Stomach (tissue), 9 donors: Measurements from ENCODE around the gene OSTC. TPM values are rescaled to one million over a fixed set of nuclear protein-coding genes. Genes with fewer than 3 reads are reported as not detected.

Experiments
- DNase-seq, 2 donors: peaks; one replicate each; pipeline versions ENCODE4 v3.0.0 to v3.0.0-alpha.2; 2013 to 2019
- H3K27ac ChIP-seq, 5 donors: fragments of 200-600 bp in 4 of 5; sonication (generic) in 4 of 5; one replicate each; pipeline ENCODE4 v1.5.1; 2013 to 2019; ENCODE audit warnings: mild to moderate bottlenecking in 1 of 5, moderate library complexity in 1 of 5
- H3K27me3 ChIP-seq, 3 donors: fragments of 200-600 bp; sonication (generic); one replicate each; pipeline ENCODE4 v1.5.1; 2017 to 2019; ENCODE audit warnings: mixed run types in 1 of 3
- H3K36me3 ChIP-seq, 4 donors: fragments of 200-600 bp; sonication (generic); 1 replicate in 3 of 4; 2 replicates in 1 of 4; pipeline ENCODE4 v1.5.1; 2016 to 2019
- H3K4me1 ChIP-seq, 4 donors: fragments of 200-600 bp; sonication (generic); one replicate each; pipeline ENCODE4 v1.5.1; 2016 to 2019
- H3K4me3 ChIP-seq, 4 donors: fragments of 200-600 bp; sonication (generic) in 3 of 4; one replicate each; pipeline ENCODE4 v1.5.1; 2016 to 2019; ENCODE audit warnings: mild to moderate bottlenecking in 1 of 4
- H3K9me3 ChIP-seq, 4 donors: fragments of 200-600 bp; sonication (generic); one replicate each; pipeline ENCODE4 v1.5.1; 2016 to 2019
- EP300 ChIP-seq: sonication (generic); formaldehyde crosslinking; IDR thresholded peaks from one replicate; pipeline ENCODE4 v1.6.1; 2017; ENCODE audit warnings: antibody characterized with exemption
- POLR2A ChIP-seq, 4 donors: fragments of 450-650 bp; IDR thresholded peaks; one replicate each; pipeline ENCODE4 v1.6.1; 2016; ENCODE audit warnings: antibody characterized with exemption in 4 of 4, control low read depth in 2 of 4, mild to moderate bottlenecking in 1 of 4, moderate library complexity in 1 of 4
- POLR2AphosphoS5 ChIP-seq, 3 donors: sonication (generic); formaldehyde crosslinking; IDR thresholded peaks; one replicate each; pipeline ENCODE4 v1.6.1; 2016; ENCODE audit warnings: antibody characterized with exemption in 3 of 3
- WGBS, 5 donors: extraction: QIAGEN DNeasy Blood & Tissue Kit in 3 of 5; methylation state at CpG; one replicate each; pipeline versions ENCODE4 v1.1.5 to v1.1.7; 2013 to 2018; 5-methylcytosine and 5-hydroxymethylcytosine counted together
- intact Hi-C: fragments of 100-400 bp; cut with DNase I; formaldehyde crosslinking; loops from one replicate; pipeline ENCODE4 v1.15.1; 2023; ENCODE audit warnings: low total_unique reads
- polyA plus RNA-seq, 3 donors: library from polyadenylated mRNA; stranded (reverse); fragments of 200-250 nt; gene quantifications; one replicate each; pipeline ENCODE4 v1.2.3, GENCODE V29; 2013
- total RNA-seq, 5 donors: library from RNA; depleted of rRNA; stranded (reverse); fragments of >200 nt; gene quantifications; one replicate each; pipeline versions ENCODE4 v1.1.0 to v1.2.3, GENCODE V29; 2014 to 2016
- TF ChIP-seq, protein P1 (sequence below), 7 experiments: fragments of 450-650 bp in 4 of 7; fragments of 200-600 bp in 3 of 7; sonication (generic) in 3 of 7; IDR thresholded peaks; one replicate each; pipeline ENCODE4 v1.5.1; 2016 to 2019; ENCODE audit warnings: antibody characterized with exemption in 7 of 7, control low read depth in 2 of 7, mild to moderate bottlenecking in 1 of 7
- donor health status: healthy with polysubstance abuse.
- donor health status: Bipolar disorder and iron deficiency.
- donor health status: healthy.

The OSTC gene
- total and polyA plus RNA-seq, 8 donors: 5.4 to 176 (median 64.6) TPM

- H3K4me3 ChIP-seq: no peak overlapping the region
- H3K27ac ChIP-seq: no peak overlapping the region
- TF ChIP-seq POLR2AphosphoS5 (IDR thresholded peaks at IDR 0.05) (no peak), POLR2A (IDR thresholded peaks at IDR 0.05) (no peak), EP300 (no peak)
- TF ChIP-seq, protein P1, sequence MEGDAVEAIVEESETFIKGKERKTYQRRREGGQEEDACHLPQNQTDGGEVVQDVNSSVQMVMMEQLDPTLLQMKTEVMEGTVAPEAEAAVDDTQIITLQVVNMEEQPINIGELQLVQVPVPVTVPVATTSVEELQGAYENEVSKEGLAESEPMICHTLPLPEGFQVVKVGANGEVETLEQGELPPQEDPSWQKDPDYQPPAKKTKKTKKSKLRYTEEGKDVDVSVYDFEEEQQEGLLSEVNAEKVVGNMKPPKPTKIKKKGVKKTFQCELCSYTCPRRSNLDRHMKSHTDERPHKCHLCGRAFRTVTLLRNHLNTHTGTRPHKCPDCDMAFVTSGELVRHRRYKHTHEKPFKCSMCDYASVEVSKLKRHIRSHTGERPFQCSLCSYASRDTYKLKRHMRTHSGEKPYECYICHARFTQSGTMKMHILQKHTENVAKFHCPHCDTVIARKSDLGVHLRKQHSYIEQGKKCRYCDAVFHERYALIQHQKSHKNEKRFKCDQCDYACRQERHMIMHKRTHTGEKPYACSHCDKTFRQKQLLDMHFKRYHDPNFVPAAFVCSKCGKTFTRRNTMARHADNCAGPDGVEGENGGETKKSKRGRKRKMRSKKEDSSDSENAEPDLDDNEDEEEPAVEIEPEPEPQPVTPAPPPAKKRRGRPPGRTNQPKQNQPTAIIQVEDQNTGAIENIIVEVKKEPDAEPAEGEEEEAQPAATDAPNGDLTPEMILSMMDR (IDR thresholded peaks at IDR 0.05): no peak
- no peaks in the 10 kb centered on the region for H3K4me1 ChIP-seq
- intact Hi-C loops: no loop called here
- 87 to 92% (median 88%) methylated on average over 3 of the region's 3 CpGs for WGBS, 5 donors
- H3K9me3 ChIP-seq: no peaks in the 10 kb centered on the region
- no peaks in the 10 kb centered on the region for H3K36me3 ChIP-seq
- no peaks in the 10 kb centered on the region for H3K27me3 ChIP-seq
- DNase-seq: no peak
Observed at GRCh38 chr4:108693211-108693610, 42.8 kb downstream of the OSTC start.

DNA sequence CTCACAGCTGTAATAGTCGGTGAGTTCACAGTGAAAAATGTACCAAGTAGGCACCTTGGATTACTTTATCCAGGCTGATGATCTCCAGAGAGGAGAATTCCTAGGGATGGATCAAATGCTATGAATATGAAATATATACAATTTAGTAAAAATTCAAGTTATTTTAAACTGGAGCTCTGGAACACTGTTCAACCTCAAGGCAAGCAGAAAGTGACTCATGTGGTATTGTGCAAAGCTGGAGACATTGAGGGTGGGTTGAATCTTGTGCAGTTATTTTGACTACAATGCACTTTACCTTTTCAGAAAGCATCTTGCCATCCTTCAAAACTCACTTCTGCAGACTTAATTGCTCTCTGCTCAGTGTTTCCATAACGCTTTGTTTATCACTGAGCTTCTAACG lies 43.4 kb downstream of the OSTC start:
- Histone ChIP-seq H3K36me3 (no peaks in the 10 kb centered on the region), H3K27me3 (no peaks in the 10 kb centered on the region), H3K27ac (no peak overlapping the region), H3K4me3 (no peak overlapping the region), H3K9me3 (no peaks in the 10 kb centered on the region), H3K4me1 (no peaks in the 10 kb centered on the region)
- DNase-seq: no peak
- intact Hi-C loops: no loop called here
- no peak for TF ChIP-seq EP300
- TF ChIP-seq, protein P1 (IDR thresholded peaks at IDR 0.05): no peak
- 50 to 56% (median 52%) methylated on average over 3 of the region's 3 CpGs for WGBS, 5 donors

DNA sequence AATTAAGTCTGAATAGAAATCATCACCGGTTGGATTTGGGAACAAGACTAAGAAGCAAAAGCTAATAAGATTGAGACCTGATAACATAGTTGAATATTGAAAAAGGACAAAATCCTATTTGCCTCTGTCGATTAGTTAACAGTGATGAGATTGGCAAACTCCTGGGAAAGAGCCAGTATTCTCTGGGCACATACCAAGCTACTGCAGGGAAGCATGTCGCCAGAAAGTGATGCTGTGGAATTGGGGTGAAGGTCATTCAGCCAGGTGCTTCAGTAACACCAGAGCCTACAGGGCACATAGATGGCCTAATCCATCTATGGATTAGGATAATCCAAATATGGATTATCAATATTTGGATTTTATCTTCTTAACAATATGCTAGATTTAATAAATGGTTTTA lies 44.0 kb downstream of the OSTC start:
- Histone ChIP-seq H3K4me1 (no peaks in the 10 kb centered on the region), H3K36me3 (no peaks in the 10 kb centered on the region), H3K27me3 (no peaks in the 10 kb centered on the region), H3K4me3 (no peak overlapping the region), H3K27ac (no peak overlapping the region), H3K9me3 (no peaks in the 10 kb centered on the region)
- WGBS, 5 donors: 35 to 73% (median 44%) methylated on average over 3 of the region's 3 CpGs
- intact Hi-C loops: no loop called here
- DNase-seq: no peak
- no peak for TF ChIP-seq POLR2AphosphoS5 (IDR thresholded peaks at IDR 0.05)
- TF ChIP-seq, protein P1 (IDR thresholded peaks at IDR 0.05): no peak

DNA sequence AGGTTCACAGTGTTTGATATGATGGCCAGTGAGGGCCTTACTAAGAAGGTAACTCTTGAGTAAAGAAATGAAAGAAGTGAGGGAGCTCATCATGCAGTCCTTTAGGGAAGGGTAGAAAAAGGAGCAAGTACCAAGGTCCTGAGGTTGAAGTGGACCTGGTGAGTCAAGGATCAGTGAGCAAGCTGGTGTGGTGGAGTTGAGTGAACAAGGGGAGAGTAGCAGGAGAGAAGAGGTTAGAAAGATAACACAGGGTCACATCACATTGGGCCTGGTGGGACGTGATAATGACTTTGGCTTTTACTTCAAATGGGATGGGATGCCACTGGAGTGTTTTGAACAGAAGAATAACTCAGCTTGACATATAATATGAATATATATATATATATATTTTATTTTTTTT lies 44.7 kb downstream of the OSTC start:
- intact Hi-C loops: no loop called here
- Histone ChIP-seq H3K9me3 (no peaks in the 10 kb centered on the region), H3K36me3 (no peaks in the 10 kb centered on the region), H3K27ac (no peak overlapping the region), H3K4me3 (no peak overlapping the region), H3K4me1 (no peaks in the 10 kb centered on the region), H3K27me3 (no peaks in the 10 kb centered on the region)
- 77 to 94% (median 93%) methylated on average over 1 of the region's 1 CpG for WGBS, 5 donors
- DNase-seq: no peak
- TF ChIP-seq POLR2AphosphoS5 (IDR thresholded peaks at IDR 0.05) (no peak), POLR2A (IDR thresholded peaks at IDR 0.05) (no peak), EP300 (no peak)
- TF ChIP-seq, protein P1 (IDR thresholded peaks at IDR 0.05): no peak
